ENCODE results near the gene CPXM2. TPM values are rescaled to one million over a fixed set of nuclear protein-coding genes. Genes with fewer than 3 reads are reported as not detected.

CPXM2 gene
- polyA plus RNA-seq, 1 donor (not counting 4 experiments of a cell fraction or from before 2014, with no cell fraction given), result 0.03 TPM

DNA sequence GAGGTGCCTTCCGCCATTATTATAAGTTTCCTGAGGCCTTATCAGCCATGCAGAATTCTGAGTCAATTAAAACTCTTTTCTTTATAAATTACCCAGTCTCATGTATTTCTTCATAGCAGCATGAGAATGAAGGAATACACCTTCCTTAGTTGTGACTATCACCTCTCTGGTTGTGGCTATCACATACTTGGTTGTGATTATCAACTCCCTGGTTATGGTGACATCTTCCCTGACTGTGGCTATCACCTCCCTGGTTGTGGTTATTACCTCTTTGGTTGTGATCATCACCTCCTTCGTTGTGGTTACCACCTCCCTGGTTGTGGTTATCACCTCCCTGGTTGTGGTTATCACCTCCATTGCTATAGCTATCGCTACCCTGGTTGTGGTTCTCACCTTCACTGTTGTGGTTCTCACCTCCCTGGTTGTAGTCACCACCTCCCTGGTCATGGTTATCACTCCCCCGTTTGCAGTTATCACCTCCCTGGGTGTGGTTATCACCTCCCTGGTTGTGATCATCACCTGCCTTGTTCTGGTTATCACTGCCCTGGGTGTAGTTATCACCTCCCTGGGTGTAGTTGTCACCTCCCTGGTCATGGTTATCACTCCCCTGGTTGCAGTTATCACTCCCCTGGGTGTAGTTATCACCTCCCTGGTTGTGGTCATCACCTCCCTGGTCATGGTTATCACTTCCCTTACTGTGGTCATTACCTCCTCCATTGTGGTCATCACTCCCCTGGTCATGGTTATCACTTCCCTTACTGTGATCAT lies 119.5 kb downstream of the CPXM2 start:
- H3K4me2 ChIP-seq (ENCODE audit: control insufficient read depth, extremely low read depth, insufficient read depth, low read depth, low read length), result no peak overlapping the region
- H3K9ac ChIP-seq (ENCODE audit: control insufficient read depth, extremely low read depth, insufficient read depth, low read length), result no peak overlapping the region
- no peaks in the 10 kb centered on the region for H3K4me1 ChIP-seq (ENCODE audit: control insufficient read depth, extremely low read depth, insufficient read depth, low read length)
- no peak overlapping the region for H2AFZ ChIP-seq (ENCODE audit: control insufficient read depth, low read length)
- H4K20me1 ChIP-seq (ENCODE audit: control insufficient read depth, extremely low read depth, insufficient read depth, low read length), result no peaks in the 10 kb centered on the region
- no peak overlapping the region for H3K4me3 ChIP-seq (ENCODE audit: control insufficient read depth in 2 of 3, extremely low read depth in 1 of 3, insufficient read depth in 2 of 3, low read depth in 1 of 3, low read length in 3 of 3)
- TF ChIP-seq EZH2 (IDR thresholded peaks at IDR 0.05; ENCODE audit: low read length), result no peak
- TF ChIP-seq CTCF (optimal IDR thresholded peaks at IDR 0.05 in 1 of 3, IDR thresholded peaks at IDR 0.05 in 1 of 3, conservative IDR thresholded peaks at IDR 0.05 in 1 of 3; ENCODE audit: extremely low read depth in 1 of 3, insufficient read depth in 2 of 3, low read length in 3 of 3), result no peak
- H3K9me1 ChIP-seq (ENCODE audit: control insufficient read depth, extremely low read depth, insufficient read depth, low read length), result no peaks in the 10 kb centered on the region
- peaks cover 2% of the 10 kb centered on the region for H3K9me3 ChIP-seq (ENCODE audit: control insufficient read depth, low read depth, low read length)
- DNase-seq (ENCODE audit: low read depth, low spot score) (no peak), FAIRE-seq (no peak)
- peaks cover 15% of the 10 kb centered on the region for H3K27me3 ChIP-seq (ENCODE audit: control insufficient read depth, extremely low read depth, insufficient read depth, low read length)
- H3K27ac ChIP-seq (ENCODE audit: control insufficient read depth, insufficient read depth, low read length), result no peak overlapping the region
- H3K36me3 ChIP-seq (ENCODE audit: control insufficient read depth in 2 of 2, extremely low read depth in 1 of 2, insufficient read depth in 2 of 2, low read length in 2 of 2), result no peaks in the 10 kb centered on the region
- dilution Hi-C loops (cut with MboI; ENCODE audit: extremely low pct_ligation_motif_present, low sequenced_read_pairs), result no loop called here
- H3K79me2 ChIP-seq (ENCODE audit: control insufficient read depth, insufficient read depth, low read length), result no peaks in the 10 kb centered on the region

DNA sequence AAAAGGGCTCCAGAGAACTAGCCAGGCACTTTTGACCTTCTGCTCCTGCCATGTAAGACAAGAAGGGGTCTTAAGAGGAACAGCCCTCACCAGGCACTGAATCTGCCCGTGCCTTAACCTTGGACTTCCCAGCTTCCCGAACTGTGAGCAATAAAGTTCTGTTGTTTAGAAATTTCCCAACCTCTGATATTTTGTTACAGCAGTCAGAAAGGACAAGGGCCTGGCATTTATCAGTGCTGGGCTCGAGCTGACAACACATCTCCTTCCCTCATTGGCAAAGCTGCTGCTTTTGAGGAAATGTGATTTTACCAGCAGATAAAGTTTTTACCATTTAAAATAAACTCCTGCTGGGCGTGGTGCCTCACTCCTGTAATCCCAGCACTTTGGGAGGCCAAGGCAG lies 122.0 kb downstream of the CPXM2 start:
- Histone ChIP-seq H3K4me1 (ENCODE audit: control insufficient read depth, extremely low read depth, insufficient read depth, low read length) (no peaks in the 10 kb centered on the region), H2AFZ (ENCODE audit: control insufficient read depth, low read length) (no peak overlapping the region), H3K9me3 (ENCODE audit: control insufficient read depth, low read depth, low read length) (peaks cover 2% of the 10 kb centered on the region), H3K79me2 (ENCODE audit: control insufficient read depth, insufficient read depth, low read length) (no peaks in the 10 kb centered on the region), H3K9ac (ENCODE audit: control insufficient read depth, extremely low read depth, insufficient read depth, low read length) (no peak overlapping the region), H4K20me1 (ENCODE audit: control insufficient read depth, extremely low read depth, insufficient read depth, low read length) (no peaks in the 10 kb centered on the region), H3K27ac (ENCODE audit: control insufficient read depth, insufficient read depth, low read length) (no peak overlapping the region), H3K36me3 (ENCODE audit: control insufficient read depth in 2 of 2, extremely low read depth in 1 of 2, insufficient read depth in 2 of 2, low read length in 2 of 2) (no peaks in the 10 kb centered on the region), H3K4me3 (ENCODE audit: control insufficient read depth in 2 of 3, extremely low read depth in 1 of 3, insufficient read depth in 2 of 3, low read depth in 1 of 3, low read length in 3 of 3) (no peak overlapping the region), H3K4me2 (ENCODE audit: control insufficient read depth, extremely low read depth, insufficient read depth, low read depth, low read length) (no peak overlapping the region), H3K9me1 (ENCODE audit: control insufficient read depth, extremely low read depth, insufficient read depth, low read length) (no peaks in the 10 kb centered on the region), H3K27me3 (ENCODE audit: control insufficient read depth, extremely low read depth, insufficient read depth, low read length) (peaks cover 24% of the 10 kb centered on the region)
- dilution Hi-C loops (cut with MboI; ENCODE audit: extremely low pct_ligation_motif_present, low sequenced_read_pairs), result no loop called here
- no peak for TF ChIP-seq EZH2 (IDR thresholded peaks at IDR 0.05; ENCODE audit: low read length)
- no peak for TF ChIP-seq CTCF (optimal IDR thresholded peaks at IDR 0.05 in 1 of 3, IDR thresholded peaks at IDR 0.05 in 1 of 3, conservative IDR thresholded peaks at IDR 0.05 in 1 of 3; ENCODE audit: extremely low read depth in 1 of 3, insufficient read depth in 2 of 3, low read length in 3 of 3)
- FAIRE-seq (no peak), DNase-seq (ENCODE audit: low read depth, low spot score) (no peak)
